Ecto neural progenitor cell (in vitro differentiated cells): ENCODE measurements around the gene PPT1.

Experiments used
- DNase-seq: peaks from one replicate; pipeline ENCODE4 v3.0.0-alpha.2; 2018; ENCODE audit warnings: low spot score

PPT1 gene

GRCh38 chr1:40092706-40093639, 4.1 kb downstream of the PPT1 start:
- no peak for DNase-seq

- DNase-seq, result no peak
Measured at GRCh38 chr1:40092241-40092640, 4.8 kb downstream of the PPT1 start.

- no peak for DNase-seq
Measured at GRCh38 chr1:40090652-40091355, 6.2 kb downstream of the PPT1 start.

- peak; percentile 71 for DNase-seq
Measured at GRCh38 chr1:40084750-40085149, 12.3 kb downstream of the PPT1 start.

DNA sequence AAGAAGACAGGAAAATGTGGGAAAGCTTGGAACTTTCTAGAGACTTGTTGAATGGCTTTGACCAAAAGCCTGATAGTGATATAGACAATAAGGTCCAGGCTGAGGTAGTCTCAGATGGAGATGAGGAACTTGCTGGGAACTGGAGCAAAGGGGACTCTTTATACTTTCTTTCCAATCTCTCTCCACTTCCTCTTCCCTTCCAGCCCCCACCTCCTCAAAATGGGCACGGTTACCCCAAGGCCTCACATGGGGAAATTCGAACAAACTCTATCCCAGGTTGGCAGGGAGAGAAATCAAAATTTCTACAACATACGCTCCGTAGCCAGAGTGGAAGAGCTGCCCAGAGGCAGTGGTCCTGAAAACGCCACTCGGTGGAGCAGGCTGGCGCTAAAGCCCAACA, 15.2 kb downstream of the PPT1 start:
- DNase-seq, result no peak

GRCh38 chr1:40079774-40080400, 17.2 kb downstream of the PPT1 start:
- DNase-seq, result no peak

DNA sequence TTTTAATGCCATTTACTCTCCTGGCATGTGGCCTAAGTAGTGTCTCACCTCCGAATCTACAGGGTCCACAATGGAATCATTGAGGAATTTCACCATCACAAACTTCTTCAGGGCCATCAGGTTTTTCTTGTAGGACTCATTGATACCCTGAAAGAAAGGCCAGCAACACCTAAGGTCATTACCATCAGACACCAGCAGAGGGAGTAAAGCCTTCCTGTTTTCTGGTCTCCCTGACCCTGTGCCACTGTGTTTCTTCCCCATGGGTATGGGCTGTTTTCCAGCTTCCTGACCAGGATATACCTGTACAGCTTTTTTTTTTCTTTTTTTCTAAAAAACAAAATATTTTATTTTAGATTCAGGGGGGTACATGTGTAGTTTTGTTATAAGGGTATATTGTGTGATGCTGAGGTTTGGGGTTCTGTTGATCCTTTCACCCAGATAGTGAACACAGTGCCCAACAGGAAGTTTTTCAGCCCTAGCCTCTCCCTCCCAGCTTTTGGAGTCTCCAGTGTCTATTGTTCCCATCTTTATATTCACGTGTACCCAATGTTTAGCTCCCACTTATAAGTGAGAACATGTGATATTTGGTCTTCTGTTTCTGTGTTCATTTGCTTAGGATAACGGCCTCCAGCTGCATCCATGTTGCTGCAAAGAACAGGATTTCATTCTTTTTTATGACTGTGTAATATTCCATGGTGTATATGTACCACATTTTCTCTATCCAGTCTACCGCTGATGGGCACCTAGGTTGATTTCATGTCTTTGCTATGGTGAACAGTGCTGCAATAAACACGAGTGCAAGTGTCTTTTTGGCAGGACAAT, 18.3 kb downstream of the PPT1 start:
- DNase-seq, result peak; percentile 59

DNA sequence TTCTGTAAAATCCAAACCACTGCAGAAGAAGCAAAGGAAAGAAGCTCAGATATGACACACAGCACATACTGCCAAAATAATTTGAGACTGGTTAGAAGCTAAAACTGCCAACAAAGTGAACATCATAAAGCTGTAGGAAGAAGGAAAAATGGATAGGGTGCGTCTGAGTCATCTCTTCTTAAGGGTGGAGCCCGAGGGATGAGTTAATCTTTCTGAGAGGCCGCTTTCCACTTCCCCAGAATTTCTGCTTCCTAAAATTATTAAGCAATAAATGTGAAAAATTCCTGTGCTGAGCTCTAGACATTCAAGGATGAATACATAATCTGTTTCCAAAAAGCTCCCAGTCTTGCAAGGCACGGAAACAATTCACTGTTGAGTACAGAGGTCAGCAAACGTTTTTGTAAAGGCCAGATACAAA, 20.1 kb downstream of the PPT1 start:
- DNase-seq, result no peak

- DNase-seq, result no peak
Measured at GRCh38 chr1:40075266-40075665, 21.8 kb downstream of the PPT1 start.

GRCh38 chr1:40073062-40073461, 24.0 kb downstream of the PPT1 start:
- DNase-seq, result no peak

- DNase-seq, result no peak
Measured at GRCh38 chr1:40072142-40072541, 24.9 kb downstream of the PPT1 start.

DNA sequence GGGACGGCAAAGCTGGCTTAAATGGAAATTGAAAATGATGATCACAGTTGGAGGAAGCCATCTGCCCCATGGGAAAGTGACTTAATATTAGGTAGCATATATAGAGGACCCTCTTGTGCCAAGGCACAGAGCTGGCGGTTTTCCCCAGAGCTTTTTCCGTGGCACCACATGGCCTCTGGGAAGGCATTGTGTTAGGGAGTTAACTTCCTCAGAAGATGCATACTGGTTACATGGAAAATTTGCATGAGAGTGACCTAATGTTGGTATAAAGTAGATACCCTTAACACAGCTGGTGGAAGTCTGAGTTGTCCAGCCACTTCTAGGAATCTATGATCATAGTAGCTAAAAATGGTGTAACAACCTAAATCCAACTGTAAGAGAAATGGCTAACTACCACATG, 29.2 kb downstream of the PPT1 start:
- no peak for DNase-seq

DNA sequence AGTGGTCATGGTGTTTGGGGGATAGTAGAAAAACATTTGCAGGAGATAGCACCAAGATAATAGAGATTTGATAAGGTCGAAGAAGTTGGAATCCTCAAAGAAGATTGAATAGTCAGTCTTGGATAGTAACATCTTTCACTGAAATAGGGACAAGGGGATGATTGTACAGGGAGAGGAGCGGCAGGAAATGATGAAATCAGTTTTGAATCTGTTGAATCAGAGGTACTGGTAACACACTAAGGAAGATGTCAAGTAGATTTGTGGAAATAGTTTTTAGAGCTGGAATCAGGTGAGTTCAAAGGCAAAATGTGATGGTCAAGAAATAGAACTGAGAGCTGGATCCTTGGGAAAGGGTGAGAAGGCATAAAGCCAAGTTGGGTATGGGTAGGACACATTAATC, 30.0 kb downstream of the PPT1 start:
- no peak for DNase-seq

- no peak for DNase-seq
Measured at GRCh38 chr1:40064797-40065499, 32.1 kb downstream of the PPT1 start.

- no peak for DNase-seq
Measured at GRCh38 chr1:40059960-40060750, 36.9 kb downstream of the PPT1 start.

GRCh38 chr1:40059338-40059959, 37.6 kb downstream of the PPT1 start:
- no peak for DNase-seq

DNA sequence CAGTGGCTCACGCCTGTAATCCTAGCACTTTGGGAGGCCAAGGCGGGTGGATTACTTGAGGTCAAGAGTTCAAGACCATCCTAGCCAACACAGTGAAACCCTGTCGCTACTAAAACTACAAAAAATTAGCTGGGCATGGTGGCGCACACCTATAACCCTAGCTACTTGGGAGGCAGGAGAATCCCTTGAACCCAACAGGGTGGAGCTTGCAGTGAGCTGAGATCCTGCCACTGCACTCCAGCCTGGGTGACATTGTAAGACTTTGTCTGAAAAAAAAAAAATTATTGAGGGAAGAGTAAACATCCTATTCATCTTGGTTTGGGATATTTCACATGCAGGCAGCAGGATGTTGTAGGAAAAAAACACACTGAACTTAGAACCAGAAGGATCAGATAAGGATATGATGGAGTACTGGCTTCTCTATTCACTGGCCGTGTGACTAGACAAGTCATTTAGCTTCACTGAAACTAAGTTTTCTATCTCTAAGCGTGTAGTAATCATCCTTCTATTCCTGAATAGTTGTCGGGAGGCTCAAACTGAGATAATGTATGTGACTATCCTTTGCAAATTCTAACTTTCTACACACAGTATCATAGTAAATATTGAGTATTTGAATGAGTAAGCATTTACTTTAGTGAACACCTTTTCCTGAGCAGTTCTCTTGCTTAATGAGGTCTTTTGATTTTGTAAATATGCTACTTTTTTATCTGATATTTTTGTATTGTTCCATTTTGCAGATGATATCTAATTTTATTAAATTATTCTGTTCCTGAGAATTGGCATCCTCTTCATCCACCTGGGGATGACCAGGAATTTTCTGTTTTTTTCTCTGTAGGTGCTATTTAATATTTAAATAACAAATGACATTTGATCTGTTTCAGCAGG, 38.4 kb downstream of the PPT1 start:
- no peak for DNase-seq

DNA sequence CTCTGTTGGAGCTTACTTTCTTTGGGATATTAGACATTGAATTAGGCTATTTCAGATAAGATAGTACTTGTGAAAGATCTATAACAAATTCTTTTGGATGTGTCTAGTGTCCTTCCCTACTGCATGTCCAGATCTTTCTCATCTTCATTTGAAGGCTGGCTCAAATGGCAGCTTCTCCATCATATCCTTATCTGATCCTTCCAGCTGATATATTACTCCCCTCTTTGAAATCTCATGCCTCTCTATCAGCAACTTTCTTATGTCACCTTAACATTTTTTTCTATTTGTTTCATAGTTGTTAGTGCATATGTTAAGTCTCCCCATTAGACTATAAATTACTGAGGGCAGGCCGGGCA, 39.0 kb downstream of the PPT1 start:
- DNase-seq, result no peak
